LHCN-M2 (cell line): ENCODE results near the gene MASP2. TPM values are rescaled to one million over a fixed set of nuclear protein-coding genes. Genes with fewer than 3 reads are reported as not detected.
"Not testable (repeated sequence)": the region's sequence is repeated elsewhere in the genome, so short reads cannot be mapped to it uniquely, and the experiment has no call there.

ENCODE experiments used
- DNase-seq: peaks from one replicate; pipeline ENCODE4 v3.0.0-alpha.2; 2012; ENCODE audit warnings: low read depth
- total RNA-seq: library from RNA; depleted of rRNA; stranded (reverse); fragments of >200 nt; gene quantifications from 2 replicates; pipeline ENCODE4 v1.2.3, GENCODE V29; 2014

The MASP2 gene
- total RNA-seq, 1 experiment from 2014 or later = not detected

DNA sequence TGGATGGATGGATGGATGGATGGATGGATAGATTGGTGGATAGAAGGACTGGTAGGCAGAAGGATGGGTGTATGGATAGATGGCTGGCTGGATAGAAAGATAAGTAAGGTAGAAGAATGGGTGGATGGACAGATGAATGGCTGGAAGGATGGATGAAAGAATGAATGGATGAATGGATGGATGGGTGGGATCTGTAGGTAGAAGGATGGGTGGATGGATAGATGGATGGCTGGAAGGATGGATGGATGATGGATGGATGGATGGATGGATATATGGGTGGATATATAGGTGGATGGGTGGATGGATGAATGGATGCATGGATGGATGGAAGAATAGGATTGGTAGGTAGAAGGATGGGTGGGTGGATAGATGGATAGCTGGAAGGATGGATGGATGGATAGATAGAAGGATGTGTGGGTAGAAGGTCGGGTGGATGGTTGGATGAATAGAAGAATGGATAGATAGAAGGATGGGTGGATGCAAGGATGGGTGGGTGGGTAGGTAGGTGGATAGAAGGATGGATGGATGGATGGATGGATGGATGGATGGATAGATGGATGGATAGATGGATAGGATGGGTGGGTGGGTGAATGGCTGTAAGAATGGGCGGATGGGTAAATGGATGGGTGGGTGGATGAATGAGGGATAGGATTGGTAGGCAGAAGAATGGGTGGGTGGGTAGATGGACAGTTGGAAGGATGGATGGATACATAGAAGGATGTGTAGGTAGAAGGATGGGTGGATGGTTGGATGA lies 7.5 kb downstream of the MASP2 start:
- DNase-seq = no peak

DNA sequence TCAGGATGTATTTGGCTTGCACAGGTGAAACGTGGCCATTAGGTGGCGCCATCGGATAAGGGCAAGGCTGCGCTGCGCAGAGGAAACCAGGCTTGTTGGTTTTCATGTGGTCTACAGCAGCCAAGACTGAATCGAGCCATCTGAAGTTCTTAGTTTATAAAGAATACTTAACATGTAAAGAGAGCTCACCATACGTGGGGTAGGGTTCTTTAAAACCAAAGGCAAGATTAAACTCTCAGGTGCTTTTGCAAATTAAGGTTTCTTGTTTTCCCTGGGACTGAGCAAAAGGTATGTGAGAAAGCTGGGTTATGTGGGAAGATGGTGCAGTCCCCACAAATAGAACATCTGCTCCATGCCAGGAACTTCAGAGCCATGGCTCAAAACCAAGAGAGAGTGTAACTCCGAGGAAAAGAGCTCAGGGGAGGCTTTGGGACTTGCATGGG lies 9.3 kb downstream of the MASP2 start:
- peak; percentile 73 for DNase-seq

DNA sequence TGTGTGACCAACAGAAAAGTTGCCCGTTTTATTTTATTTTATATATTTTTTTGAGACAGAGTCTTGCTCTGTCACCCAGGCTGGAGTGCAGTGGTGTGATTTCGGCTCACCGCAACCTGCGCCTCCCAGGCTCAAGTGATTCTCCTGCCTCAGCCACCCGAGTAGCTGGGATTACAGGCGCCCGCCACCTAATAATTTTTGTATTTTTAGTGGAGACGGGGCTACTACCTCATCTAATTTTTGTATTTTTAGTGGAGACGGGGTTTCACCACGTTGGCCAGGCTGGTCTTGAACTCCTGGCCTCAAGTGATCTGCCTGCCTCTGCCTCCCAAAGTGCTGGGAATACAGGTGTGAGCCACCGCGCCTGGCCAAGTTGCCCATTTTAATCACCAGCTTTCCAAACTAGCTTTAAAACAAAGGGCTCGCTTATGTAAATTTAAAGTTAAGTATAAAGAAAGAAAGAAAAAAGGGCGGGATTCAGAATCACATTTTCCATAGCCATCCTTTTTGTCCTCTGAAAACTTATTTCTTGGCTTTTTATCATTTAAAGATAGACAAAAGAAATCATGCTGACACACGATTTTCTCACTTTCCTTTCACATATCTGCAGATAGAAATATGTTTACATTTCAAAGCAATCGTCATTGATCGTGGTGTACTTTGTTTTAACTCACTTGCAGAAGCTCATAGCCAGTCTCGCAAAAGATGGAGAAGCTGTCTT lies 9.9 kb downstream of the MASP2 start:
- not testable (repeated sequence) for DNase-seq

DNA sequence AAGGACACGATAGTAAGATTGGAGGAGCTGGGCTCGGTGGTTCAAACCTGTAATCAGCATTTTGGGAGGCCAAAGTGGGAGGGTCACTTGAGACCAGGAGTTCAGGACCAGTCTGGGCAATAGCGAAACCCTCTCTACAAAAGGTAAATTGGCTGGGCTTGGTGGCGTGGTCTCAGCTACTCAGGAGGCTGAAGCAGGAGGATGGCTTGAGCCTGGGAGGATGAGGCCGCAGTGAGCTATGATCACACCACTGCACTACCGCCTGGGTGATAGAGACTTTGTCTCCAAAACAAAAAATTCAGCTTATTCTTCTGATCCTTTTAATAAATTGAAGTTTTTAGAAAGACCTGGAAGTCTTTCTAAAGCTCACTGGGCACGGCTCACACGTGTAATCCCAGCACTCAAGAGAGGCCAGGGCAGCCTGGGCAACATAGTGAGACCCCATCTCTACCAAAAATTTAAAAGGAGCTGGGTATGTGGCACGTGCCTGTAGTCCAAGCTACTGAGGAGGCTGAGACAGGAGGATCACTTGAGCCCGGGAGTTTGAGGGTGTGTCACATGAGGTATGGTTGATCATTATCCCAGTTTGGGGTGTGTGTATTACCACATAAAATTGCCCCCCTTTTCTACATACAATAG lies 15.3 kb downstream of the MASP2 start:
- no peak for DNase-seq

DNA sequence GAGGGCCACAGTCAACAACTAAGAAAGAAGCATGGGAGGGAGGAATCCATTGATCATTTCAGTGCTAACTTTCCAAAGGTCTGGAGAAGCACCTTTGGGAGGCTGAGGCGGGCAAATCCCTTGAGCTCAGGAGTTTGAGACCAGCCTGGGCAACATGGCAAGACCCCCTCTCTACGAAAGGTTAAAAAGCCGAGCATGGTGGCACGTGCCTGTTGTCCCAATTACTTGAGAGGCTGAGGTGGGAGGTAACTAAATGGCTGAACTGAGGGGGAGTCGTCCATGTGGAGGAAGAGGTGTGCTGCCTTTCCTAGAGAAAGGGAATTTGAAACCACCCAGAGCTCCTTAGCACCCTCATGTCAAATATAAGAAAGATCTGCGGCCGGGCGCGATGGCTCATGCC lies 16.2 kb downstream of the MASP2 start:
- no peak for DNase-seq

DNA sequence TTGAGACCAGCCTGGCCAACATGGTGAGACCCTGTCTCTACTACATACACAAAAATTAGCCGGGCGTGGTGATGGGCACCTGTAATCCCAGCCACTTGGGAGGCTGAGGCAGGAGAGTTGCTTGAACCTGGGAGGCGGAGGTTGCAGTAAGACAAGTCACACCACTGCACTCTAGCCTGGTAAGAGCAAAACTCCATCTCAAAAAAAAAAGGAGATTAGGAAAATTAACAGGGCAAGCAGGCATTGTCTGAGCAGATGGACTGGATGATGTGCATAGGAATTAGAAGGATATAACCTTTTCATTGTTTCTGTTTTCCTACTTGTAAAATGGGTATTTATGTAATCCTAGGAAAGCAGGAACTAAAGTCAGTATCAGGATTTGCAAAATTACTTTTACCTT lies 19.0 kb downstream of the MASP2 start:
- no peak for DNase-seq

DNA sequence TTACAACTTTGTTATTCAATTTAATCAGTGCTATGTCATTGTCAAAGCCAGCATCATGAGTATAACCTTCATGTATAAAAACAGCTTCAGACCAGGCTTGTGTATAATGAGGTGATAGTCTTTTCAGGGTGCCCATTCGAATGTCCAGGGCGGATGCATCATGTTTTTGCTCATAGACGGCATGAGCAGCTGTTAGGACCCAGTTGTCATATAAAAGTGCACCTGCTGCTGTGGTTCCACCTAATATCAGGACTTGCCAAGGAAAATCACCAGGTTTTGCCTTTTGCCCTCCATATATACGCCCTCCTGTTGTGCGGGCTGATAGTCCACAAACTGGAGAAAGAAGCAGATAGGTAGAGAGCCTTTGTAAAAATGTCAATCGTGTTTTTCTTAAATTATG lies 19.7 kb downstream of the MASP2 start:
- peak; percentile 31 for DNase-seq

DNA sequence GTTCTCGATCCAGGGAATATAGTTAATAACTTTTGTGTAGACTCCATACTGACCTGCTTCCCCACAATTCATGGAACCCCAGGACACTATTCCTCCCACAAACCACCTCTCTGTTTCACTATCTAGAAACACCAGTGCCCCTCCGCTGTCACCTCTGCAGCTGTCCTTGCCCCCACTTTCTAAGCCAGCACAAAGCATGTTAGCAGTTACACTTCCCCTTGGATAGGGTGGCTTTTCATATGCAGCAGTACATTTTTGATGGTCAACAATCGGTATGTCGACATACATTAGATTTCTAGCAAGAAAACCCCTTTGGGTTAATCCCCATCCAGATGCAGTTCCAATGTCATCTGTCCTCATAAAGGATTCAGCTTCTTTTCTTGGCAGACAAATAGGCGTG lies 20.1 kb downstream of the MASP2 start:
- DNase-seq = no peak

DNA sequence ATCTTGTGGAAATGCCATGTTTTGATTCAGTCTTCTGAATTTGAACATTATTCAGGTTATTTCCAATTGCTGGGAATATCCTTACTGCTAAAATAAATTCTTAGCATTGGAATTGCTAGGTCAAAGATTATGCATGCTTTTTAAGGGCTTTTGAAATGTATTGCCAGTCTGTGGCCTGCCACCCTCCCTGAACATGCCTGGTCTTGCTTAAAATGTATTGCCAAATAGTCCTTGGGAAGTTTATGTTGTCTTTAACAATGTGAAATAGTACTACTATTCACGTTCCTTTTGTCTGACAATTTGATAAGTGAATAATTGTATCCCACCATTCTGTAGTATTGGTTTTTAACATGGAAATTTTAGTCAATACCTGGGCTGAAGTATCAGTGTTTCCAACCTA lies 21.0 kb downstream of the MASP2 start:
- no peak for DNase-seq

DNA sequence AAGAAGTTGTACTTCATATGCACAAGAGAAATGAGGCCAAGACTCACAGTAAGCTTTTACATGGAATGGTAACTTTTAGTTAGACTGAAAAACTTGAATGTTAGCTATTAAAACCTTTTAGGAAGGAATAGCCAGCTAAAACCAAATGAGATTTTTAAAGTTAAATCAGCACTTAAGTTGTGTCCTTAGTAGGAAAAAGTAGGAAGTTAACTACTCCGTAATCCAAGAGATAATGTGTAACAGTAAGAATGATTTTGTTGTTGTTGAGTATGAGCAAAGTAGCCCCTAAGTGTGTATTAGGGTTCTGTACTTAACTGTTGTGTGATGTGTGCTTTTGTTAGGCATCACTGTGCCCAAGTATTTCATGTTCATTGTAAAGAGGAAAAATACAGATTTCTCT lies 21.4 kb downstream of the MASP2 start:
- DNase-seq = no peak

DNA sequence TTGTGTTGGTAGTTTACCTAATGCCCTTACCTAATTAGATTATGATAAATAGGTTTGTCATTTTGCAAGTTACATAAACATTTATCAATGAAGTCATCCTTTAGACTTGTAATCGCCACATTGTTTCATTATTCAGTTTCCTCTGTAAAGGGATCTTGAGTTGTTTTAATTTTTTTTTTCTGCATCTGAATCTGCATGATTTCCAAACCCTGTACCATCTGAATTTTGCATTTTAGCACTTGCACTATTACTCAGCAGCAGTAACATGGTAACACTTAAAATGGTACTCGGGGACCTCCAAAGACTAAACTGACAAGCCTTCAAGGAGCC lies 22.2 kb downstream of the MASP2 start:
- no peak for DNase-seq

DNA sequence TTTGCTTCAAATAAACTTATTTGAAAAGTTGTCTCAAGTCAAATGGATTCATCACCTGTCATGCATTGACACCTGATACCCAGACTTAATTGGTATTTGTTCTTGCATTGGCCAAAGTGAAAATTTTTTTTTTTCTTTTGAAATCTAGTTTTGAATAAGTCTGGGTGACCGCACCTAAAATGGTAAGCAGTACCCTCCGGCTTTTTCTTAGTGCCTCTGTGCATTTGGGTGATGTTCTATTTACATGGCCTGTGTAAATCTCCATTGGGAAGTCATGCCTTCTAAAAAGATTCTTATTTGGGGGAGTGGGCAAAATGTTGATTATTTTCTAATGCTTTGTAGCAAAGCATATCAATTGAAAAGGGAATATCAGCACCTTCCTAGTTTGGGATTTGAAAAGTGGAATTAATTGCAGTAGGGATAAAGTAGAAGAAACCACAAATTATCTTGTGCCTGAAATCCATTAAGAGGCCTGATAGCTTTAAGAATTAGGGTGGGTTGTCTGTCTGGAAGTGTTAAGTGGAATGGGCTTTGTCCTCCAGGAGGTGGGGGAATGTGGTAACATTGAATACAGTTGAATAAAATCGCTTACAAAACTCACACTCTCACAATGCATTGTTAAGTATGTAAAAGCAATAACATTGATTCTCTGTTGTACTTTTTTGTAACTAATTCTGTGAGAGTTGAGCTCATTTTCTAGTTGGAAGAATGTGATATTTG lies 22.7 kb downstream of the MASP2 start:
- no peak for DNase-seq

DNA sequence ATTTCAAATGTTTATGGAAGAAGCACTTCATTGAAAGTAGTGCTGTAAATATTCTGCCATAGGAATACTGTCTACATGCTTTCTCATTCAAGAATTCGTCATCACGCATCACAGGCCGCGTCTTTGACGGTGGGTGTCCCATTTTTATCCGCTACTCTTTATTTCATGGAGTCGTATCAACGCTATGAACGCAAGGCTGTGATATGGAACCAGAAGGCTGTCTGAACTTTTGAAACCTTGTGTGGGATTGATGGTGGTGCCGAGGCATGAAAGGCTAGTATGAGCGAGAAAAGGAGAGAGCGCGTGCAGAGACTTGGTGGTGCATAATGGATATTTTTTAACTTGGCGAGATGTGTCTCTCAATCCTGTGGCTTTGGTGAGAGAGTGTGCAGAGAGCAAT lies 23.8 kb downstream of the MASP2 start:
- DNase-seq = no peak

DNA sequence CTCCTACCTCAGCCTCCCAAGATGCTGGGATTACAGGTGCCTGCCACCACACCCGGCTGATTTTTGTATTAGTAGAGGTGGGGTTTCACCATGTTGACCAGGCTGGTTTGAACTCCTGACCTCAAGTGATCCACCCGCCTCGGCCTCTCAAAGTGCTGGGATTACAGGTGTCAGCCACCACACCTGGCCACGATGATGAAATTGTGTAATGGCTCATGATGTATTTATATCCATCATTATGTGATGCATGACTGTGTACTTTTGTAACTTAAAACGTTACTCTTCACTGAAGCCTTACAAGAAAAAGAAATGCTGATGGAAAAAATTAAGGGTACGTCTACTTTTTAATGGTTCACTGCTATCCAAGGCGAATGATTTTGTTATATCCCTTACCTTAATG lies 27.1 kb downstream of the MASP2 start:
- DNase-seq = no peak

DNA sequence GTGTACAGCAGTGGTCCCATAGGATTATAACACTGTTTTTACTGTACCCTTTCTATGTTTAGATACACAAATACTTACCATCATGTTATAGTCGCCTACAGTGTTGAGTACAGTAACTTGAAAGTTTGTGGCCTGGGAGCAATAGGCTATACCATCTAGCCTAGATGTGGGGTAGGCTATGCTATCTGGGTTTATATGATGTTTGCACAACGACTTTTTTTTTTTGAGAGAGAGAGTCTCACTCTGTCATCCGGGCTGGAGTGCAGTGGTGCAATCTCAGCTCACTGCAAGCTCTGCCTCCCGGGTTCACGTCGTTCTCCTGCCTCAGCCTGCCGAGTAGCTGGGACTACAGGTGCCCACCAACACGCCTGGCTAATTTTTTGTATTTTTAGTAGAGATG lies 27.7 kb downstream of the MASP2 start:
- not testable (repeated sequence) for DNase-seq

DNA sequence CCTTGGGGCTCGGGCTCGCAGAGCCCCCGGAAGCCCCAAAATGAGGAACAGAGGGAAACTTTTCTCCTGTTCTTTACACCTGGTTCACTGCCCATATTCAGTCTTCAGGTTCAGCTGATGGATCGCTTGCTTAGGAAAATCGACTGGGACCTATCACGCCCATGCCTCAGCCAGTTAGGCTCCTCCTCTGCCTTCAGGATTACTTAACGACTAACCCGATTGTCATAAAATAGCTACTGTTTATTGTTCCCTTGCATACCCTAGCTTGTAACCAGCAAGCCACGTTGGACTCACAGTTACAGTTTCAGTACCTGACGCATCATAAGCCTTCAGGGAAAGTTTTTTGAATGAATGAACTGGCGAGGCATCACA lies 33.9 kb downstream of the MASP2 start:
- peak; percentile 21 for DNase-seq

DNA sequence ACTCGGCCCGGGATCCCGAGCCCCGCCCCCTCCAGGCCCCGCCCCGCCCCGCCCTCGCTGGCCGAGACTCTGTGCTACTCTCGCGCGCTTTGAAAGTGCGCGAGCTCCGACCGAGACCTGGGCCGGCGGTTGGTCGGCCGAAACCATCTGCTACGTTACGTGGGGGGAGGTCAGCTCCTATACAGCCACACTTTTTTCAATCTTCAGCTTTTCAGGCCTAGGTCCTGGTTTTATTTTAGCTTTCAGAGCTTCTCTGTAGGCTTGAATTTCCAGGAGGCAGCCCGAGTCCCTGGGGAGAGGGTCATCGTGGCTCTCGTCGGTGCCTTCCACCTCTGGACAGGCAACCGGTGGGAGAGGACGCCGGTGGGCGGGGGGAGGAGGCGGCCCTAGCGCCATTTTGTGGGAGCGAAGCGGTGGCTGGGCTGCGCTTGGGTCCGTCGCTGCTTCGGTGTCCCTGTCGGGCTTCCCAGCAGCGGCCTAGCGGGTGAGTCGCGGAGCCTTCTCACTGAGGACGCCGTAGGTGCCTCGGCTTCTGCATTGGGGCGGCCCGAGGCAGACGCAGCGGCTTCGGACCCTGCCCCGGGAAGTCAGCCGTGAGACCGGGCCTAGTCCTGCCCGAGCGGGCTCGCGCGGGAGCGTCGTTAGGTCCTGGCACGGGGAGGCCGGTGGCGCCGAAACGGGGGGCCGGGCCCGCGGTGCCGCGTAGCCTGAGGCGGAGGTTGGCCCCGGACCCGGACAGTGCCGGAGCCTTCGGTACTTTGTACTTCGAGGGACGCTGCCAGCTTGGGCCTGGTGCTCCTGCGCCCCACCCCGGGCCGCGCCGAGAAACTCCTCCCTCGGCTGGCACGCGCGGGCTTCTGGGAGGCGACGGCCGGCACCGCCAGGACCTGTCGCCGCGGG lies 34.5 kb downstream of the MASP2 start, which contains the start of gene TARDBP:
Gene TARDBP (plus strand): TSS at position 395 of the 900 bp plus-strand sequence. CDS start 1,074 bp downstream, outside the sequence.
- peak; percentile 85 for DNase-seq

DNA sequence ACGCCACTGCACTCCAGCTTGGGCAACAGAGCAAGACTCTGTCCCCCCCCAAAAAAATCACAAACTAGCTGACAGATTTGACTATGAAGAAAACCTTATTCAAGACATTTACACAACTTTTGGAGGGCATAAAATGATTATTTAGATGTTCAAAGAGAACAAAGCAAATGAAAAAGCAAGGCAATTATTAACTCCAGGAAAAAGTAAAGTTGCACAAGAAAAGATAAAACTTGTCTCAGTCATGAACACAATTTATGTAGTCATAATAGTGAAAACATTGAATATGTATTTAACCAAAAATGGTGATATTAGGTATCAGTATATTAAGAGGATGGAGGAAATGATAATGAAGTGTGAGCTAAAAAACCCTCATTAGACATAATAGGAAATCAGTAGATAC lies 46.5 kb downstream of the MASP2 start:
- no peak for DNase-seq

DNA sequence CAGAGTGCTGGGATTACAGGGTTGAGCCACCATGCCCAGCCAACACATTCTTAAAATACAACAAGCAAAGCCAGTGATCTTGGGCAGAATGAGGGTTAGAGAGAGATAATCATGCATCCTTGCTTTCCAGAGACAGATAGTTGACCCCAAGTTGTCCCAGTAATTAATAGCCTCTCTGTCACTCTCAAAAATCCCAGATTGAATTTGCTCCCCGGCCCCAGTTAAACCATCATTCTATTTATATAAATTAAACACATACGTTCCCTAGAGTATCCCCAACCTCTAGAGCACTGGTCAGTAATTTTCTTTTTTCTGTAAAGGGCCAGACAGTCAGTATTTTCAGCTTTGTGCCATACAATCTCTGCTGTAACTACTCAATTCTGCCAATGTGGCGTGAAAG lies 50.9 kb downstream of the MASP2 start:
- DNase-seq = no peak

DNA sequence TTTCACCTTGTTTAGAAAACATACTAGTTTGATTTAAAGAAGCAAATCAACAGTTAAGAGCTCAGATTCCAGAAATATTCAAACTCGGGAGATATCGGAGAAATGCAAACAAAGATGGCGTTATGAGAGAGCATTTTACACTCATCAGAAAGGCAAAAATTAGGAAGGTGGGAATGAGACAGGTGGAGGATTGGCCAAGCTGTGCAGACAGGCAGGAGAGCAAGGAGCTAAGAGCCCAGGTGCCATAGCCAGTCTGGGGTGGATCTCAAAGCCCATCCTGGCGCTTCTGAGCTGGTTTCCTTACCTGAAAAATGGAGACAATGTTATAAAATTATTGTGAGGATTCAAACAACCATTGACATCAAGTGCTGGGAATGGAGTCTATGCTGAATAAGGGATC lies 54.2 kb downstream of the MASP2 start:
- no peak for DNase-seq

DNA sequence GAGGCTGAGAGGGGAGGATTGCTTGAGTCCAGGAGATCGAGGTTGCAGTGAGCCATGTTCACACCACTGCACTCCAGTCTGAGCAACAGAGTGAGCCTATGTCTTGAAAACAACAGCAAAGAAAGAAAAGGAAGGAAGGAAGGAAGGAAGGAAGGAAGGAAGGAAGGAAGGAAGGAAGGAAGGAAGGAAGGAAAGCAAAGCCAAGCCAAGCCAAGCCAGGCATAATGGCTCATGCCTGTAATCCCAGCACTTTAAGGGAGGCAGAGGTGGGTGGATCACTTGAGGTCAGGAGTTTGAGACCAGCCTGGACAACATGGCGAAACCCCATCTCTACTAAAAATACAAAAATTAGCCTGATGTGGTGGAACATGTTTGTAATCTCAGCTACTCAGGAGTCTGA lies 55.0 kb downstream of the MASP2 start:
- DNase-seq = not testable (repeated sequence)
